NK-92 (cell line): ENCODE results near the gene DIRAS1.

Source experiments
- DNase-seq: peaks from one replicate; lab custom pipeline; 2025; ENCODE audit not compliant: unreplicated experiment; lab: John Stamatoyannopoulos, UW

Gene DIRAS1

DNA sequence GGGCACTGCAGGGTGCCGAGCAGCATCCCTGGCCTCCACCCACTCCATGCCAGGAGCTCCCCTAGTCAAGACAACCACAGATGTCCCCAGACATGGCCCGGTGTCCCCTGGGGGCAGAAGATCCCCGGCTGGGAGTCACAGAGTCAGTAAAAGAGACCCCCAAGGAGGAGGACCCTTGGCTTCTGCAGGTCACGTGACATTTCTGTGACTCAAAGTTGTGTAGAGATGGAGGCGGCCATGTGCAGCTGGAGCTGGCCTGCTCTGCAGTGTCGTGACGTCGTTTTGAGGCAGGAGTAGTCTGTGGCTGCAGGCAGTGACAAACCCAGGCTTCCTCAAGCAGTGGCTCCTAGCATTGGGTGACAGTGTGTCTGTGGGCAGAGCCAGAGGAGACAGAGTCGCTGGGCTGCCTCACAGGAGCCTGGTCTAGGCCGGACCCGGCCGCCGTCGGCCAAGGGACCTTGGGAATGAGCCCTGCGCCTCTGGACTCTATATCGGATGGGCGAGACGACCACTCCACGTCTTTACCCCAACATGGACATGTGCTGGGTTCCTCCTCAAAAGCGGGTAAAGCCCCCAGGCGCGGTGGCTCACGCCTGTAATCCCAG, 7.7 kb upstream of the DIRAS1 start:
- DNase-seq: no peak

DNA sequence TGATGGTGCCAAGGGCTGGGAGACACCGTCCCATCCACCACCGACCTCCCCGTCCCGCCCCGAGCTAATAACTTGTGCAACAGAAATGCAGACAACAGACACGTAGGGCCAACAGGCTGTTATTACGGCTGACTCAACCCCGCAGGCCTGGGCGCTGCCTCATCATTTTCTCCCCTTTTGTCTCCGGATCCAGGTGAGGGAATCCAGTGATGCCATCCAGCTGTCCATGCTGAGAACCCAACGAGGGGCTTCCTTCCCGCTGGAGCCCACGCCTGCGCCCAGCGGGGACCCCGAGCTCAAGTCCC, 6.4 kb upstream of the DIRAS1 start:
- no peak for DNase-seq

DNA sequence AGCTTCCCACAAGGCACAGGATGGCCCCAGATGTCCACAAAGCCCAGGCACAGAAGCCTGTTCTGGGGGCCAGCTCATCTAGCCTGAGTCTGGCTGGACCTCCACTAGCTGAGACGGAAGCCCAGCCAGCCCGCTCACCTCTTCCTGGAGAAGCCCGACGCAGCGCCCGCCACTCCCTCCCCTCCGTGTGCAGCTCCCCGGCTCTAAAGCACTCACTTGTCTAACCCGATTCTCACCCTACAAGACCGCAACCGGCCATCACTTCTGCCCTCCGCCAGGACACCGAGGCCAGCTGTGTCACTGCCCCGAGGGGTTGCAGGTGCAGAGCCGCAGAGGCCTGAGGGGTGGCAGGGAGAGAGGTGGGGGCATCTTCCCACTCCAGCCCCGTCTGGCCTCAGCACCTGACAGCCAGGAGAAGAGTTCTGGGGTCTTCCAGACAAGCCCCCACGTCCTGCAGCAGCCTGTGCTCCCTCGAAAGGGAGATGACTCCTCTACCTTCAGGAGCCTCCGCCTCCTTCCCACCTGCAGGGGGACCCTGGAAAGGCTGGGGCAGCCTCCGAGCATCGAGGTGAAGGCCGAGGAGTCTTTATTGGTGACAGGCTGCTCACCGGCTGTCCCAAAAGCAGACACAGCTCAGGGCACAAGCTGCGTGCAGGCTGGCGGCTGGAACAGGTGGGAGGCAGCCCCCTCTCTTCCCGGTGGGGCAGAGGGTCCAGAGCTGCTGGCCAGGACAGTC, 5.9 kb upstream of the DIRAS1 start:
- no peak for DNase-seq

DNA sequence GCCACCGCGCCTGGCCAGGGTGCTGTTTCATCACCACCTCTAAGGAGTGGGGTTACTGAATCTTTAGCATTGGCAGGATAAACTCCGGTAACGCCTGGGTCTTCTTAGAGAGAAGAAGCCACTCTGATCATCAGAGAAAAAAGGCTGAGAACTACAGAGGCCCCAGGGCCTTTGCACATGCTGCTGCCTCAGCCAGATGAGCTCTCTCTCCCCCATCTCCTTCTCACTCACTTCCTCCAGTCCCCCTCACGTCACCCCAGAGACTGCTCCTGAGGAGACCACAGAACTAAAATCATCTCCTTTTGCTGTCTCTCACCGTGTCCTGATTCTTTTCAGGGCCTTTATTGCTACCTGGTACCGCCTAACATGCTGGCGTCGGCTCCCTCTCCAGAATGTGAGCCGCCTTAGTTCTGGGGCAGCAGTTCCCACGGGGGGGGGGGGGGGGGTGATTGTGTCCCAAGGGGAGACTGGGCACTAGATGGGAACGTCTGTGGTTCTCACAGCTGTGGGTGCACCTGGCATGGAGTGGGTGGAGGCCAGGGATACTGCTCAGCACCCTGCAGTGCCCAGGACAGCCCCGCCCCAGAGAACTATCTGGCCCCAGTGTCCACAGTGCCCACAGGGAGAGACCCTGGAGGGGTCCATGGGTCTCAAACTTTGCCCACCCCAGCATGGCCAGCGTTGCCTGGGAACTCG, 5.1 kb upstream of the DIRAS1 start:
- no peak for DNase-seq

DNA sequence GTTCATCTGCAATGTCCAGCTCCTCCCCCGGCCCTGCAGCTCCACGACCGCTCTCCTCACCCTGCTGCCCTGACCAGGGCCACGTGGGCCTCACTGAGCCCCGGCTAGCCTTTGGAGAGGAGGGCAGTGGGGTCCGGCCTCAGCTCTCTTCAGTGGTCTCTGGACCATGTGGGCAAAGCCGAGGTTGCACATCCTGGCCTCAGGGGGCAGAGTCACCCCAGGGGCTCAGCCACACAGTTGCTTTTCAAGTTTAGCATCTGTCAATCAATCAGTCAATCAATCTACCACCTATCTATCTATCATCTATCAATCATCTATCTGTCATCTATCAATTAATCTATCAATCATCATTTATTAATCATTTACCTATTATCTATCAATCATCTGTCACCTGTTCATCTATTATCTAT, 3.0 kb upstream of the DIRAS1 start:
- DNase-seq: no peak

DNA sequence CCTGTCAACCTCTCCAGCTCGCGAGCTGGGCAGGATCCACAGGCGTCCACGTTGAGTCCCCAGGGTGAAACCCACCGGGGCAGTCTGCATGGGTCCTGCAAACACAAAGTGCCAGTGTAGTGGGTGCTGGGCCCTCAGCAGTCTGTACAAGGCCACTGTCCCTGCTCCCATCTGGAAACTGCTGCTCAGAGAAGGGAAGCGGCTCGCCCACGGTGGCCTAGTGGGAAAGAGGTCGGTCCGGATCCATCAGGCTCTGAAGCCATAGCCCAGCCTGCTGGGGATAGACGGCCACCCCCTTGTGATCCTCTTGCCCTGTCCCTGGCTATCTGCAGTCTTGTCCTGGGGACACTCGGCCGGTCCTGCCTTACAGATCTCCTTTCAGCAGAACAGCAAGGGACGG, 2.6 kb upstream of the DIRAS1 start:
- DNase-seq: no peak

DNA sequence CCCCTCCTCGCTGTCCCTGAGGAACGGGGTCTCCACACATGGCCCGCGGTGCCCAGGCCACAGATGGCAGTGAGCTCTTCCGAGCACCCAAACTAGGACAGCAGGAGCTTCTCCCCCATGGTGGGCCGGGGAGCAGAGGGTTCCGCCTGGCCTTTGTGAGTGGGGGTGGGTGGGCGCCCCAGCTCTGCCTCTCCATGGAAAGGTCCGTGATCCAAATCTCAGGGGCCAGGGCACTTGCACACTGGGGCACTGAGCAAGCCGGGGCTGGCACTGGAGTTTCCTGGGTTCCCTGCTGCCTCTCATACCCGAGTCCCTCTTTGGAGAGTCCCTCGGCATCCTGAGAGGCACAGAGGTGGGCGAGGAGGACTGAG, 2.2 kb upstream of the DIRAS1 start:
- no peak for DNase-seq

DNA sequence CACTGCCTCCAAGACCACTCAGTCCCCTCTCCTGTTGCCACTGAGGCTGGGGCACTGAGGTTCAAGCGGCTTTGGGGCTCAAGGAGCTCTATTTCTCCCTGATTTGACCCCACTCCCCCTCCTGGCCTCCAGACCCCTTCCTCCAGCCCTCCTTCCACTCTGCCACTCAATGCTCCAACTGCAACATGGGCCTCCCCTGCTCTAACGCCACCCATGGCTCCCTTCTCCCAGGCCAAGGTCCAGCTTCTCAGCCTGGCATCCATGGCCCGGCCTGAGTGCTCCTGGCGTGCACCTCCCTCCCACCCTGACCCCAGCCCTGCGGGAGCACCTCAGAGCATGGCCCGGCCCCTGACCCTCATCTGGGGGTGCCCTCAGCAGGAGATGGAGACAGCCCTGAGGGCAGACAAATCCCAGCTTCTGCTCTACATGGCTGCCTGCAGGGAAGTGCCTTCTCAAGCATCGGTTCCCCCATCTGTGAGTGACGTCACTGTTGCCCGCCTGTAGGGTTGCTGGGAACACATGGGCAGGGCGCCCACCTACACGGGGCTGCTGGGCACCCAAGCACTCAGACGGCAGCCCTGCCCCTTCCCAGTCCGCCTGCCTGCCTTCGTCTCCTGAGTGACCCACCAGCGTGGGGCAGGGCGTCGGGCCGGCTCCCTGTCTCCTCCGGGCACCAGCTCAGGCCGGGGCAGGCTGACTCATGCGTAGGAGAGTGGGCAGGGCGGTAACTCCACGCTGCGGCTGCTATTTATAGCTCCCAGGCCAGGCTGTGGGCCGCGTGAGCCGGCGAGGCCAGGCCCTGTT, 1.6 kb upstream of the DIRAS1 start:
- no peak for DNase-seq

DNA sequence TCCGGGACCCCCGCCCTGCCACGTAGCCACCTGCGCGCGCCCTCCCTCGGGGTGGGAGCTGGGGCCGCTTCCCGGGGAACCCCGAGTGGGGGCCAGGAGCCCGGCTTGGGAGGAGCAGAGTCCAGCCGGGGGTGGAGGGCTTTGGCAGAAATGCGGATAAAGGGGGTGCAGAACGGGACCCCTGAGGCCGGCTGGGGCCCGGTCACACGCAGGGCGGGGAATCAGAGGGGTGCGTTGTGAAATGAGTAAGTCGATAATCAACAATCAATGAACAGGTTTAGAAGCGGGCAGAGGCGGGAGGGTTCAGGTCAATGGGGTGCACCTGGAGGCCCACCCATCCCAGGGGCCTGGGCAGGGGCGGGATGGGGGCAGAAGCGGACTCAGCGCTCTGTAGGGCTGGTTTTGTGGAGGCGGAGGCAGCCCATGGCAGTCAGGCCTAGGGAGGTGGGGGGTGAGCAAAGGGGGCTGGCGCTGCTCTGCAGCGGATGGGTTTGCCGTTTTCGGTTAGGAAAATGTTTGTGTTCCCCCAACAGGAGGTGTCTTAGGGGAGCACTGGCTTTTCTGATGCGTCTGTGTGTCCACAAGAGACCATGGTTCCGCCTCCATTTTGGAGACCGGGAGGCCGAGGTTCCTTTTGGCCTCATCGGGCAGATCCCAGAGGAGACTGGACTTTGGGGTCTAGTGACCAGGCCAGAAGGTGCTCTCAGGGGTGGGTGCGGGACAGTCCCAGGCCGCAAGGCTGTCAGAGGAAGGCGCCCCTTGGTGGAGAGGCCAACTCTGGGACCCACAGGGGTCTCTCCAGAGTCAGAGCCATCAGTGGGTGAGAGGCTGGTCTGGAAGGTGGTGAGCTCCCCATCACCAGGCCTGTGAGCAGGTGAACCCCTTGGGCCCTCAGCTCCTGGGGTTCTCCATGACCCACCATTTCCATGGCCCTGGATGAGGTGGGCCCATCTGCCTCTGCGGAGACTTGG, 683 bp upstream of the DIRAS1 start:
- DNase-seq: no peak

DNA sequence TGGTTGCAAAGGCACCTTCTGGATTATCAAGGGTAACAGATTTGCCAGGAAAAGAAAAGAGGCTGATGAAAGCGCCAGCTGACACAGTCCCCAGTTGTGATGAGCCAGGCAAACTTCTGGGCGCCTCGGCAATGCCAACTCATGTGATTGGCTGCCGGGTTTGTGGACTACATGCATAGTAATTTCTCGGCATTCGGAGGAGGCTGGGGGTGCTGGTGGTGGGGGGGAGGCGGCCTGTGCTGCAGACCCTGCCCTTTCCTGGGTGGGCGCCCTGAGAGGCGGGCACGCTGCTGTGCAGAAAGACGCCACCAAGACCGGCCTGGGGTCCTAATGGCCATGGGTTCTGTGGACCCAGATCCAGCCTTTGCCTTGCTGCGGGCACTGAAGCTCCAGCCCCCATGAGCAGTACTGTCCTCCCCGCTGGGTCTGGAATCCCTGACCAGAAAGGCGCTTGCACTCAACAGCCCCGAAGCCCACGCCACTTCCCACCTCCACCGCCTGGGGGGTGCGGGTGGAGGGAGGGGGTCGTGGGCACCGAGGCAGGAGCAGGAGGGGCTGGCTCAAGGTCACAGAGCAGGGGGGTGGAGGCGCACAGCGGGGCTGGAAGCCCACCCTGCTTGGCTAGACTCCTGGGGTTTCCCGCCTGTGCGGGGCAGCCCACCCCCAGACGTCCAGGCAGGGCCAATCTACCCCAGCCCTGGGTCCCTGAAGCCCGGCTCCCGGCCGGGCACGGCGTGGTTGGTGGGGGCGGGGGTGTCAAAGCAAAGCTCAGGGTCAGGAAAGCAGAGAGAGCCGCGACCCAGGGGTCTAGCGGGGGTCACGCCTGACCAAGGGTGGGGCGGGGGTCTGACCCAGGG, 1.0 kb downstream of the DIRAS1 start:
- DNase-seq: no peak

DNA sequence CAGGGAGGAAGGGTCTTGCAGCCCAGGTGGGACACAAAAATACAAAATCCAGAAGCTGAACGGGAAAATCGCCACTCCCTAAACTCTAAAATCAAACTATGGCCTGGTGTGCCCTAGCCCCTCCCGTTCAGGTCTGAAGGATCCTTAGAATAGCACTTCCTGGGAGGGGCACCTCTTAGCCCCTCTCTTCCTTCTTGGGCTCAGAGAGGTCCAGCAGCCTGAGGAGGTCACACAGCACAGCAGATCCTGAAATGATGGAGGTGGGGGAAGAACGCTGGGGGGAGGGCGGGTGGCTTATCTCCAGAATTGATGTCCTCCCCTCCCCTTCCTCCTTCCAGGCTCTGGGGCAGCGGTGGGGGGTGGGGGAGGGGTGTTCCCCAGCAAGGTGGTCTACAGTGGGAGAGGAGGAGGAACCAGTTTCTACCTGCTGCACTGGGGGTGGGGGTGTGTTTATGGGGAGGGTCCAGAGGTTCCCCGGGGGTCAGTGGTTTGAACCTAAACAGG, 1.9 kb downstream of the DIRAS1 start:
- DNase-seq: no peak

DNA sequence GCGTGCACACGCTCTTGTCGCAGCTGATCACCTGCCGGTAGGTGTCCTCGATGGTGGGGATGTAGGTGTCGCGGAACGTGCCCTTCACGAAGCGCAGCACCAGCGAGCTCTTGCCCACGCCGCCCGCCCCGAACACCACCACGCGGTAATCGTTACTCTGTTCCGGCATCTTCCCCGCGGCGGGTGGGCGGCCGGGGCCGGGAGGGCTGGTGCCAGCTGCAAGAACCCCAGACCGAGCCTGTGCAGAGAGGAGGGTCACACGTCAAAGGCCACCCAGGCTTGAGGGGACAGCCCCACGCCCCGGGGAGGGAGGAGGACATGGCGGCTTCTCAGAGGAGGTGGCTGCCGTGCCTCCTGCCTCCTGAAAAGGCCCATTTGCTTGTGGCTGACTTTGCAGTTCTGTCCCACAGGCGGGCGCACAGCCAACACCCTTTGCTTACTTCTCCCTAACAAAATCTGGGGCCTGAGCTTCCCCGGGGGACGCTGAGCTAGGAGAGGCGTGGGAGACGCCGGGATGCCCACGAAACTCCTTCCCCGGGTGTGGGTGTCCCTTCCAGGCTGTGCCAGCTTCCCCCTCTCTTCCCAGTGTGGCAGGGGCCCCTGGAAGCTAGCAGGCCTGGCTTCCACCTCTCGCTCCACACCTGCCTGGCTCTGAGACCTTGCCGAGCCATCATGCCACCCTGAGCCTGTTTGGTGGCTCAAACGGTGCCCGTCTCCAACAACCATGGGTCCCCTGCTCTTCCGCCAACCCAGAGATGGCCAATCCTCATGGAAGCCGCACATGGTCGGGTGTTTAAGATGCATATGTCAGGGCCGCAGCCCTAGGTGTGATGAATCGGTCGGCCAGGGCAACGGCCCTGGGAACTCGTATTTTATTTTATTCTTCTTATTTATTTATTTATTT, 3.3 kb downstream of the DIRAS1 start:
- no peak for DNase-seq

DNA sequence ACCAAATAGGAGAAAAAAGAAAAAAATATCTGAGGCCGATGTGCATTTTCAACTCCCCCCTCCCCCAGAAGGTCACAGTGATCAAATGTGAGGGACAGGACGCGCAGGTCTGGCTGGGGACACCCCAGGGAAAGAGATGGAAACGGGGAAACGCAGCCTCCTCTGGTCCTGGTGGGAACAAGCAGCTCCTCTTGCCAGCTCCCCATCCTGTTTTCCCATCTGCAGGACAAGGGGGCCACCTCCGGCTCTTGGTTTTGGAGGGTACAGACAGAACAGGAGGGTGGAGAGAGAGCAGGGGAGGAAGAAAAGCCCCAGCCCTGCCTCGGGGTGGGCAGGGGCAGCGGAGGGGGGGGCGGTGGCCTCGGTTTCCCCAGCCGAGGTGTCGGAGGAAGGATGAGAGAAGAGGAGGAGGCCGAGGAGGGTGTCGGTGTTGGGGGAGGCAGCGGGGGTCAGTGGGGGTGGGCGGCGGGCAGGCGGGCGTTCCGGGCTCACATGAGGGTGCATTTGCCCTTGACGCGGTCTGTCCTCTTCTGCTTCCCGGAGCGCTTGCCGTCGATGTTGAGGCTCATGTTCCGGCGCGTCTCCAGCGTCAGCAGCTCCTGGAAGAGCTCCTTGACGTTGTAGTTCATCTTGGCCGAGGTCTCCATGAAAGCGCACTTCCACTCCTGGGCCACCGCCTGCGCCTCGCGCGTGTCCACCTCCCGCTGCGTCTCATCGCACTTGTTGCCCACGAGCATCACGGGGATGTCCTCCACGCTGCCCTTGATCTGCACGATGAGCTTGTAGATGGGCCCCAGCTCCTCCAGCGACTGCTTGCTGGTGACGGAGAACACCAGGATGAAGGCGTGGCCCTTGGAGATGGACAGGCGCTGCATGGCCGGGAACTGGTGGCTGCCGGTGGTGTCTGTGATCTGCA, 4.2 kb downstream of the DIRAS1 start:
- no peak for DNase-seq

DNA sequence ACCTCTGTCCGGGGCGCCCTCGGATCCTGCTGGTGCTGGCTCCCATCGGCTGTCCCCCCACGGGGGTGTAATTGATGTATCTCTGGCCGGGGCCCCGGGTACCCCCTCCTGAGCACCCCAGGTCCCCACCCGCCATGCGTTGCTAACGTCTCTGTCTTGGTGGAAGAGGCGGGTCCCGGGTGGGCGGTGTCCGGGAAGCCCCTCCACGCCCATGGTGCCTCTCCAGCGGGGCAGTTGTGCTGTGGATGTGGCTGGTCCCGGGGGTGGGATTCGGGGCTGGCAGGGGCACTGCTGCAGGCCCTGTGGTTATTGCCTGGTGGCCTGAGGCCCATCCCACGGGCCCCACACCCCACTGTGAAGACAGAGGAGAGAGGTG, 4.9 kb downstream of the DIRAS1 start:
- DNase-seq: no peak

DNA sequence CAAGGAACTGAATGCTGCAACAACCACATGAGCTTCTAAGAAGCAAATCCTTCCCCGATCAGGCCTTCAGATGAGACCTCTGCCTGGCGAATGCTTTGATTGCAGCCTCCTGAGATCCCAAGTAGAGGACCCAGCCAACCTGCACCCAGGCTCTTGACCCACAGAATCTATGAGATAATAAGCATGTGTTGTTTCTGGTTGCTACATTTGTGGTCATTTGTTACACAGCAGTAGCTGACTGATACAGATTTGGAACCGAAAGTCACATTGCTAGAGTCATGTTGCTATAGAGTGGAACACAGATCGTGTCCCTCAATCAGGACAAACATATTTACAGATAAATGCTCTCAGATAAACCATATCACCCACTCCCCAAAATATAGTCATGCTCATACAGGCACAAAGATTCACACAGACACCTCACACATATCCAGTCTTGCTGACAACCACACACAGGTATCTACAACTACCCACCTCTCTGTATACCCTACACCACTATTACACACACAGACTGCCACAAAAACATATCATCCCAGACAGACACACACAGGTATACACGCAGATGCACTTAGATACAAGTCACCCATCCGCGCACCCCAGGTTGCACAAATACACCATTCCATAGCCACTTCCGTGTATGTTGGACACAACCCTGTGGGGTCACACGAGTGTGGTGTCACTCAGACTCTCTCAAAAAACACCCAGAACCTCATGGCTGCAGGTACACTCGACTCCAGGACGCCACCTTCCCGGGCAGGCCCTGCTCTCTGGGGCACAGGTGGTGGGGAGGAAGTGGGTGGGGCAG, 5.5 kb downstream of the DIRAS1 start:
- DNase-seq: no peak

DNA sequence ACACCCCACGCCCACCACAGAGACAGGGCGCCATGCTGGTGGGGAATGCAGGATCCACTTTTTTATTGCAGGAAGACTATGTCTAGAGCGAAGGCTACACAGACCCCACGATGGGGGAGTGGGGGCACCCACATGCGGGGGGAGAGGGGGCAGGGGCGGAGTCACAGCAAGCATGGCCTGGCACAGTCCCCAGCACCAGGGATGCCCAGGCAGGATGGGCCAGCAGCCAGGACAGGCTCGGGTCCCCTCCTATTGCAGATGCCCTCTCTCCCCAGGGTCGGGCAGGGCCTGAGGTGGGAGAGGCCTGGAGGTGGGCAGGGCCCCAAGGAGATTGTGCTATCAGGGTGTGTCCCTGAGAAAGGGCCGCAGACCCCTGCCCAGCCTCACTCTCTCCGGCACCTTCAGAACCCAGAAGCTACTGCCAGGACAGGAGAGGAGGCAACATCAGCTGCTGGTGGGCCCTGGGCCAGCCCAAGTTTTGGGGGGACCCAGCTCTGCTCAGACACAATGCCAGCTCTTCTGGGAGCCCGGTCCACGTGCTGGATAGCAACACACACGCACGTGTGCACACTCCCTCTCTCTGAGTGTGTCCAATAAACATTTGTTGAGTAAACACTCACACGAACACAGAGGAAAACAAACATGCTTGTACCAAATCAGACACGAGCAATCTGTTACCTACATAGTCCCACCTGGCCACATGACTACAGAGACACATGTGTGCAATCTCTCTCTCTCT, 6.5 kb downstream of the DIRAS1 start:
- DNase-seq: no peak
